Breast epithelium (tissue), 4 donors: ENCODE data around the gene IQGAP2. TPM values are rescaled to one million over a fixed set of nuclear protein-coding genes. Genes with fewer than 3 reads are reported as not detected.

Experiments
- DNase-seq, 2 donors: peaks; one replicate each; pipeline ENCODE4 v3.0.0-alpha.2; 2019; ENCODE audit warnings: low spot score in 2 of 2
- H3K27ac ChIP-seq, 2 donors: fragments of 200-600 bp; sonication (generic) in 1 of 2; one replicate each; pipeline ENCODE4 v1.5.1; 2016 to 2019; ENCODE audit warnings: mild to moderate bottlenecking in 1 of 2
- H3K27me3 ChIP-seq, 2 donors: fragments of 200-600 bp; sonication (generic) in 1 of 2; one replicate each; pipeline versions ENCODE4 v1.5.1 to v1.6.0; 2017 to 2019; ENCODE audit warnings: control low read depth in 1 of 2, mild to moderate bottlenecking in 1 of 2
- H3K36me3 ChIP-seq: fragments of 200-600 bp; one replicate; pipeline ENCODE4 v1.5.1; 2019
- H3K4me1 ChIP-seq, 2 donors: fragments of 200-600 bp; sonication (generic); one replicate each; pipeline ENCODE4 v1.5.1; 2016 to 2019; ENCODE audit warnings: control low read depth in 1 of 2
- H3K4me3 ChIP-seq, 3 donors: fragments of 200-600 bp; sonication (generic); 1 replicate in 2 of 3; 2 replicates in 1 of 3; pipeline ENCODE4 v1.5.1; 2016 to 2019; ENCODE audit warnings: mild to moderate bottlenecking in 3 of 3, moderate library complexity in 2 of 3
- H3K9me3 ChIP-seq, 2 donors: fragments of 200-600 bp; sonication (generic) in 1 of 2; one replicate each; pipeline ENCODE4 v1.5.1; 2016 to 2019; ENCODE audit warnings: control low read depth in 1 of 2
- POLR2A ChIP-seq: fragments of 450-650 bp; IDR thresholded peaks from one replicate; pipeline ENCODE4 v1.6.1; 2016; ENCODE audit warnings: antibody characterized with exemption, mild to moderate bottlenecking, moderate library complexity
- POLR2AphosphoS5 ChIP-seq, 3 donors: sonication (generic); formaldehyde crosslinking; IDR thresholded peaks; one replicate each; pipeline ENCODE4 v1.6.1; 2017; ENCODE audit warnings: antibody characterized with exemption in 3 of 3
- intact Hi-C: fragments of 100-400 bp; cut with DNase I; formaldehyde crosslinking; loops from one replicate; pipeline ENCODE4 v1.15.1; 2023; ENCODE audit warnings: low total_unique reads
- total RNA-seq, 3 donors: library from RNA; depleted of rRNA; stranded (reverse); fragments of >200 nt; gene quantifications; one replicate each; pipeline ENCODE4 v1.1.0, GENCODE V29; 2016
- TF ChIP-seq, protein P1 (sequence below), 3 donors: fragments of 450-650 bp; IDR thresholded peaks; one replicate each; pipeline ENCODE4 v1.5.1; 2016 to 2017; ENCODE audit warnings: antibody characterized with exemption in 3 of 3, mild to moderate bottlenecking in 3 of 3, moderate library complexity in 3 of 3

Gene IQGAP2
- total RNA-seq, 3 donors from 2014 or later: 31.7 to 70.2 (median 44.6) TPM

DNA sequence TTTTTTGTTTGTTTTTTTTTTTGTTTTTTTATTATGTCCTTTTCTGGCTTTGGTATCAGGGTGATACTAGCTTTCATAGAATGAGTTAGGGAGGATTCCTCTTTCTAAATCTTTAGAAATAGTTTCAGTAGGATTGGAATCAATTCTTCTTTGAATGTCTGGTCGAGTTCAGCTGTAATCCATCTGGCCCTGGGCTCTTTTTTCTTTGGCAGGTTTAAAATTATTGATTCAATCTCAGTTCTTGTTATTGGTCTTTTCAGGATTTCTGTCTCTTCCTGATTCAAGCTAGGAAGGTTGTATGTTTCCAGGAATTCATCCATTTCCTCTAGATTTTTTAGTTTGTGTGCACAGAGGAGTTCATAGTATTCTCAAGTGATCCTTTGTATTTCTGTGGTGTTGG is 34.9 kb downstream of the IQGAP2 start:
- H3K27ac ChIP-seq: no peak overlapping the region
- DNase-seq: no peak
- no peaks in the 10 kb centered on the region for H3K4me1 ChIP-seq
- TF ChIP-seq, protein P1, sequence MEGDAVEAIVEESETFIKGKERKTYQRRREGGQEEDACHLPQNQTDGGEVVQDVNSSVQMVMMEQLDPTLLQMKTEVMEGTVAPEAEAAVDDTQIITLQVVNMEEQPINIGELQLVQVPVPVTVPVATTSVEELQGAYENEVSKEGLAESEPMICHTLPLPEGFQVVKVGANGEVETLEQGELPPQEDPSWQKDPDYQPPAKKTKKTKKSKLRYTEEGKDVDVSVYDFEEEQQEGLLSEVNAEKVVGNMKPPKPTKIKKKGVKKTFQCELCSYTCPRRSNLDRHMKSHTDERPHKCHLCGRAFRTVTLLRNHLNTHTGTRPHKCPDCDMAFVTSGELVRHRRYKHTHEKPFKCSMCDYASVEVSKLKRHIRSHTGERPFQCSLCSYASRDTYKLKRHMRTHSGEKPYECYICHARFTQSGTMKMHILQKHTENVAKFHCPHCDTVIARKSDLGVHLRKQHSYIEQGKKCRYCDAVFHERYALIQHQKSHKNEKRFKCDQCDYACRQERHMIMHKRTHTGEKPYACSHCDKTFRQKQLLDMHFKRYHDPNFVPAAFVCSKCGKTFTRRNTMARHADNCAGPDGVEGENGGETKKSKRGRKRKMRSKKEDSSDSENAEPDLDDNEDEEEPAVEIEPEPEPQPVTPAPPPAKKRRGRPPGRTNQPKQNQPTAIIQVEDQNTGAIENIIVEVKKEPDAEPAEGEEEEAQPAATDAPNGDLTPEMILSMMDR (IDR thresholded peaks at IDR 0.05): no peak
- TF ChIP-seq POLR2A: no peak
- TF ChIP-seq POLR2AphosphoS5 (IDR thresholded peaks at IDR 0.05): no peak
- H3K4me3 ChIP-seq: no peak overlapping the region
- intact Hi-C loops: no loop called here
- H3K36me3 ChIP-seq: no peaks in the 10 kb centered on the region
- H3K27me3 ChIP-seq: no peaks in the 10 kb centered on the region
- H3K9me3 ChIP-seq: no peaks in the 10 kb centered on the region

GRCh38 chr5:76439201-76439600 is 36.1 kb downstream of the IQGAP2 start:
- Histone ChIP-seq H3K4me1 (no peaks in the 10 kb centered on the region), H3K9me3 (no peaks in the 10 kb centered on the region), H3K36me3 (no peaks in the 10 kb centered on the region), H3K27ac (no peak overlapping the region), H3K4me3 (no peak overlapping the region), H3K27me3 (no peaks in the 10 kb centered on the region)
- TF ChIP-seq, protein P1 (IDR thresholded peaks at IDR 0.05): no peak
- TF ChIP-seq POLR2AphosphoS5 (IDR thresholded peaks at IDR 0.05): no peak
- no peak for DNase-seq
- intact Hi-C loops: no loop called here

DNA sequence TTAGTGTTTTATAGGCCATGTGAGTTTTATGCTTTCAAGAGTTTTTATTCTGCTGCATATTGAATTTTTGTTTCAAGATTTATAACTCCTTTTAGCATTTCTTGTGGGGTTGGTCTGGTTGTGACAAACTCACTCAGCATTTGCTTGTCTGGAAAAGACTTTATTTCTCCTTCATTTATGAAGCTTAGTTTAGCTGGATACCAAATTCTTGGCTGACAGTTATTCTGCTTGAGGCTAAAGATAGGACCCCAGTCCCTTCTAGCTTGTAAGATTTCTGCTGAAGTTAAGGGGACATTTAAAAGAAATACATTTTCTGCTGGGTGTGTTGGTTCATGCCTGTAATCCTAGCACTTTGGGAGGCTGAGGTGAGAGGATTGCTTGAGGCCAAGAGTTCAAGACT is 36.8 kb downstream of the IQGAP2 start:
- Histone ChIP-seq H3K27ac (no peak overlapping the region), H3K4me1 (no peaks in the 10 kb centered on the region), H3K27me3 (no peaks in the 10 kb centered on the region), H3K36me3 (no peaks in the 10 kb centered on the region), H3K9me3 (no peaks in the 10 kb centered on the region), H3K4me3 (no peak overlapping the region)
- TF ChIP-seq POLR2AphosphoS5 (IDR thresholded peaks at IDR 0.05): no peak
- no peak for TF ChIP-seq POLR2A
- TF ChIP-seq, protein P1 (IDR thresholded peaks at IDR 0.05): no peak
- intact Hi-C loops: no loop called here
- DNase-seq: no peak

DNA sequence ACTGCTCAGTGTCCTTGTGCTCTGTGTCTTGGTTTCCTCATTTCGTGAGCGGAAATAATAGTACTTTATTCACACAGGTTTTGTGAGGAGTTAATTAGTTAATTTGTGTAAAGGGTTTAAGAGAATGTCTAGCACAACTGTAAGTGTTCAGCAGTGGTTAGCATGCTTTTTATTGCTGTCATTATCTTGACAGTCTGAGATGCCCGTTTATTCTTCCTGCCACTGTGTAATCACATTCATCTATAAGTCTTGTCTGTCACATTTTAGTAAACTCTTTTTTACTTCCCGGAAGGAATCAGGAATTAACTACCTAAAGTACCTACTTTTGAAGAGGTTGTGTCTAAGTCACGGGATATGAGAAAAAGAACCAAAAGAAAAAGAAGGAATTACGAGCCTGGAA is 38.0 kb downstream of the IQGAP2 start:
- Histone ChIP-seq H3K36me3 (no peaks in the 10 kb centered on the region), H3K9me3 (no peaks in the 10 kb centered on the region), H3K4me1 (no peaks in the 10 kb centered on the region), H3K27me3 (no peaks in the 10 kb centered on the region), H3K27ac (no peak overlapping the region), H3K4me3 (no peak overlapping the region)
- DNase-seq: no peak
- no peak for TF ChIP-seq POLR2AphosphoS5 (IDR thresholded peaks at IDR 0.05)
- no peak for TF ChIP-seq POLR2A
- TF ChIP-seq, protein P1 (IDR thresholded peaks at IDR 0.05): no peak
- intact Hi-C loops: no loop called here

DNA sequence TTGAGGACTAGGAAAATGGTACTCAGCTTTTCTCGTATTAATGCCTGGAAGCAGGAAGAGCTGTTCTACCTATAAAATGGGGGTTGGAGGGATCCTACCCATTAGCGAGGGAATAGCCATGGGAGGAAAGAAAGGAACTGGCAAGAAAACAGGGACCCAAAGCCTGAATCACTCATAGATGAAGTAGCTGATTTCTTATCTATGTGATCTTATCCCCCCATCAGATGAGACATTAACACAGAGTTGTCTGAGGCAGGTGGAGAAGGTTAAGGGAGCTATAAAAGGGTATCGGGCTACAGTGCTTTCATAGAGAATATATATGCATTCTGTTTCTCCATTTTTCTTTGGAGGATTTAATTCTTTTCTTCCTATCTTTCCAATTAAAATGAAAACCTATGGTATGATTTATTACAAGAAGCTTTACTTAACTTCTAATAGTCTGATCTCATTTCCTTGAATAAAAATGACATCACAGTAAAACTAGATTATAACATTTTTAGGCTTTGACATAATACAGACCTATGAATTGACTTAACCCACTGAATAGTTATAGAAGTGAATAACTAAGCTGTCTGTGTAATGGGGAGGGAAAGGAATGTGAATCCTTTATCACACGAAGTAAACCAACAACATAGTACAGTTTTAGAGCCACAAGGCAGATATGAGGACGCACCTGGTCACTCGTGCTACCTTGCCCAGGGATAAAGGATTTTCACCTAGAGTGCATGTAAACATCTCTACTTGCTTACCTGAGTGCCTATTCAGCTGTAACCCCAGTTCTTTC is 39.0 kb downstream of the IQGAP2 start:
- no peak for DNase-seq
- TF ChIP-seq POLR2A (no peak), POLR2AphosphoS5 (IDR thresholded peaks at IDR 0.05) (no peak)
- TF ChIP-seq, protein P1 (IDR thresholded peaks at IDR 0.05): no peak
- Histone ChIP-seq H3K36me3 (no peaks in the 10 kb centered on the region), H3K4me1 (no peaks in the 10 kb centered on the region), H3K9me3 (no peaks in the 10 kb centered on the region), H3K4me3 (no peak overlapping the region), H3K27ac (no peak overlapping the region), H3K27me3 (no peaks in the 10 kb centered on the region)
- intact Hi-C loops: no loop called here
